Occipital lobe (tissue), 2 donors: ENCODE results near the gene ENPP6. TPM values are rescaled to one million over a fixed set of nuclear protein-coding genes. Genes with fewer than 3 reads are reported as not detected.

Source experiments
- DNase-seq: peaks from one replicate; lab custom pipeline; 2025; lab: John Stamatoyannopoulos, UW
- total RNA-seq: library from RNA; depleted of rRNA; stranded (reverse); fragments of >200 nt; gene quantifications from one replicate; pipeline ENCODE4 v1.2.3, GENCODE V29; 2014

Gene ENPP6
- total RNA-seq = 0.94 TPM

- DNase-seq = no peak
These were observed at the start of gene ENPP6 for GRCh38 chr4:184217634-184218033. TSS of gene ENPP6 (minus strand) at chr4:184217873. CDS start at chr4:184217819, 54 bp downstream.

- DNase-seq = no peak
These were observed 49.5 kb upstream of the ENPP6 start for GRCh38 chr4:184267206-184267608.

GRCh38 chr4:184265546-184266351, 48.1 kb upstream of the ENPP6 start:
- DNase-seq = no peak

- DNase-seq = peak; percentile 71
These were observed 46.4 kb upstream of the ENPP6 start for GRCh38 chr4:184263910-184264732.

DNA sequence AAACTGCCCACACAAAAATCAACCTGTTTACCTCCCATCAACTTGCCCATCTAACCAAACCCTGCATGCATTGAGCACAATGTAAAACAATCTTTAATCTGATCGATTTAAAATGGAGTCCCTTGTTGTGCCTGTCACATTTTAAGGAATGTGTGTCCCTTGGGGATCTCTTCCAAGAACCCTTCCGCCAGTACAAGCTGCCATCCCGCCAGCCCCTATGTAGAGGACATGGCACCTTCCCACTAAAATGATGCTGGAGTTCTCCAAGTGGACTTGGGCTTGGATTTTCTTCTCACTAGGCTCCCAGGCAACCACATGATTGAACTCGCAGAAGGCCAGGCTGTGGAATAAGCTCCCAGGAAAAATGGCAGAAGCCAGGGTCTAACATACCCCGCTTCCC, 45.8 kb upstream of the ENPP6 start:
- no peak for DNase-seq

DNA sequence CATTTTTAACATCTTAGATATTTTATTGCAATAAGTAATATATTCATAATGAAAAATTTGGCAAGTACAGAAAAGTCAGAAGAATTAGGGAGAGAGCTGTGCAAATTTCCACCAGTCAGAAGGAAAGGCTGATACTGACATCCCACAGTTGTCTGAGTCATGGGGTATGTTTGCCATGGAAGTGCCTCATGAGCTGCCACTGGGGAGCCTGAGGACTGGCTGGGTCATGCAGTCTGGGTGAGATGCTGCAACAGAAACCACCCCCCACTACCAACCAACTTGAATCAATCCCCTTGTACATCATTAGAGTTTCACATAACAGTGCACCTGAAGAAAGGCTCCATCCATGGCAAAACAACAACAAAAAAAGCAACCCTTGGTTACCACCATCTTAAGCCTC, 45.2 kb upstream of the ENPP6 start:
- no peak for DNase-seq

GRCh38 chr4:184261246-184261645, 43.6 kb upstream of the ENPP6 start:
- no peak for DNase-seq

GRCh38 chr4:184259866-184260265, 42.2 kb upstream of the ENPP6 start:
- DNase-seq = no peak

GRCh38 chr4:184259081-184259480, 41.4 kb upstream of the ENPP6 start:
- DNase-seq = no peak

- no peak for DNase-seq
These were observed 38.4 kb upstream of the ENPP6 start for GRCh38 chr4:184255871-184256642.

GRCh38 chr4:184255361-184255760, 37.7 kb upstream of the ENPP6 start:
- DNase-seq = peak; percentile 17

- DNase-seq = no peak
These were observed 35.4 kb upstream of the ENPP6 start for GRCh38 chr4:184253072-184253420.

- no peak for DNase-seq
These were observed 34.7 kb upstream of the ENPP6 start for GRCh38 chr4:184252136-184253071.

DNA sequence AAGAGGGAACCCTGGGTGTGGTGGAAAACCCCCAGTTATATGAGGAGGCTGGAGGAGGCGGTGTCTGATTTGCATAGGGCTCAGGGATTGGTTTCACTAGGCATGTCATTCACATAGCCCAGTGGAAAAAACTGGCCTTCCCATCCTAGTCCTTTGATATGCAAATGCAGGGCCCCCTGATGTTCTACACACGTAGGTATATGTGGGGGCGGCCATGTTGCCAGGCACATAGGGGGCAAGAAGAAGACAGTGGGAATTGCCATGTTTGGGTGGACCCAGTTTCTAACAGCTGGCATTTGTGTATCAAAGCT, 34.0 kb upstream of the ENPP6 start:
- no peak for DNase-seq

DNA sequence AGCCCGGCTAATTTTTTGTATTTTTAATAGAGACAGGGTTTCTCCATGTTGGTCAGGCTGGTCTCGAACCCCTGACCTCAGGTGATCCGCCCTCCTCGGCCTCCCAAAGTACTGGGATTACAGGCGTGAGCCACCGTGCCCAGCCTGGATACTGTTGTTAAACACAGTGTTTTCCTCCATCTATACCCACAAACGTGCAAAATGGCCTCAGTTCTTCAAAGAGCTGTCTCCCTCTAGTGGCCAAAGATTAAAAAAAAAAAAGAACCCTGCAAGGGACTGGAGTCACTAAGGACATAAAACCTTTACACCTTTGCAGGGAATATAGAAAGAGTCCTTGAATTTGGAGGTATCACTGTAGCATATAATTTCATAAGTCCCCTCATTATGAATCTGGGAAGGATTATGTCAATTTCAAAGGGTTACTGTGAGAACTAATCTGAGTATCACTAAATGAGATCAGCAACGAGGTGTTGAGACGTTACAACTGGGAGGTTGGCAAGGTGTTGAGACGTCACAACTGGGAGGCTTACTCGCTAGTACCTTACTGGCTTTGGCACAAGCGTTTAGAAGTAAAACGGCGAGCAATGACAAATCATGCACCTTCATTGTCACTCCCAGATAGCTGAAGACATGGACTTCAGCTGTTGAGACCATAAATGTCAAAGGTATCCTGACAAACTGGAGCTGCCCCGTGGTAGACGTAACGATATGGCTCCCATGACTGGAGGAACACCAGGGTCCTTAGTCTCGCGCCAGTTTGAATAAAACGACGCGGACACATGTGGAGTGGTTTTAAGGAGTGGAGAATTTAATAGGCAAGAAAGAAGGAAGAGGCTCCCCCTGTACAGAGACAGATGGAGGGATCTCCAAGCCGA, 33.4 kb upstream of the ENPP6 start:
- no peak for DNase-seq

GRCh38 chr4:184248216-184248615, 30.5 kb upstream of the ENPP6 start:
- DNase-seq = no peak

GRCh38 chr4:184247421-184247820, 29.7 kb upstream of the ENPP6 start:
- DNase-seq = no peak

DNA sequence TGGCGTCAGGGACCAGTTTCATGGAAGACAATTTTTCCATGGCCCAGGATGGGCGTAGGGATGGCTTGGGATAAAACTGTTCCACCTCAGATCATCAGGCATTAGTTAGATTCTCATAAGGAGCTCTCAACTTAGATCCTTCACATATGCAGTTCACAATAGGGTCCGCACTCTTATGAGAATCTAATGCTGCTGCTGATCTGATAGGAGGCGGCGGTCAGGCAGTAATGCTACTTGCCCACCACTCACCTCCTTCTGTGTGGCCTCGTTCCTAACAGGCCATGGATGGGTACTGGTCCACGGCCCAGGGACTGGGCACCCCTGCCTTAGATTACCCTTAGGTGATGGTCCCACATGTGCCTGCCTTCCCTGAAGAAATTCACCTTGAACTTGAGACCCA, 28.8 kb upstream of the ENPP6 start:
- DNase-seq = no peak

- DNase-seq = no peak
These were observed 20.5 kb upstream of the ENPP6 start for GRCh38 chr4:184238072-184238745.

GRCh38 chr4:184237612-184238011, 19.9 kb upstream of the ENPP6 start:
- no peak for DNase-seq
